ENCODE measurements around the gene TUBAL3. TPM values are rescaled to one million over a fixed set of nuclear protein-coding genes. Genes with fewer than 3 reads are reported as not detected.

TUBAL3 gene
- total and polyA plus RNA-seq, 9 of the 15 experiments (the other 6 are each of a cell fraction or from before 2014, with no cell fraction given): 5.5 to 10.1 (median 6.9) TPM

- TF ChIP-seq HNRNPLL (IDR thresholded peaks at IDR 0.05; ENCODE audit: low read depth, low read length, poor library complexity, severe bottlenecking) (no peak), GABPA (tag; conservative IDR thresholded peaks at IDR 0.05; ENCODE audit: low read depth) (no peak), POLR2G (IDR thresholded peaks at IDR 0.05; ENCODE audit: low read depth, low read length) (peak; percentile 100), E2F6 (IDR thresholded peaks at IDR 0.05; ENCODE audit: borderline replicate concordance in 1 of 2, extremely low read depth in 1 of 2, insufficient read depth in 1 of 2, insufficient read length in 1 of 2, low read depth in 1 of 2, low read length in 1 of 2, poor library complexity in 1 of 2, severe bottlenecking in 1 of 2) (peak; percentile 60 to 81), SMARCB1 (IDR thresholded peaks at IDR 0.05; ENCODE audit: insufficient read length, low read depth) (no peak), HOMEZ (CRISPR knock-in tag; IDR thresholded peaks at IDR 0.05) (no peak), HBP1 (CRISPR knock-in tag; IDR thresholded peaks at IDR 0.05) (peak; percentile 48; the same call in 1 of the 2 replicates), CBX5 (IDR thresholded peaks at IDR 0.05; ENCODE audit: borderline replicate concordance, low read depth) (no peak), ZNF197 (CRISPR knock-in tag; IDR thresholded peaks at IDR 0.05; ENCODE audit: low read depth) (no peak), PHF21A (IDR thresholded peaks at IDR 0.05; ENCODE audit: borderline replicate concordance, low read depth) (peak; percentile 15; the same call in 1 of the 2 replicates), ELF2 (CRISPR knock-in tag; IDR thresholded peaks at IDR 0.05) (0 out of 2 replicates have a peak, but pooled peaks have one; percentile 28), MBD2 (IDR thresholded peaks at IDR 0.05; ENCODE audit: borderline replicate concordance, low read depth) (peak; percentile 63; the same call in 1 of the 2 replicates), ETV5 (CRISPR knock-in tag; IDR thresholded peaks at IDR 0.05; ENCODE audit: low read depth) (no peak), MYC (IDR thresholded peaks at IDR 0.05; ENCODE audit: low read depth, low read length) (peak; percentile 95), MYC (CRISPR knock-in tag; IDR thresholded peaks at IDR 0.05; ENCODE audit: borderline replicate concordance, low read depth) (no peak; the same call in 1 of the 2 replicates), AFF4 (CRISPR knock-in tag; IDR thresholded peaks at IDR 0.05) (peak; percentile 96), ESRRB (CRISPR knock-in tag; IDR thresholded peaks at IDR 0.05; ENCODE audit: borderline replicate concordance) (no peak), TCF3 (CRISPR knock-in tag; IDR thresholded peaks at IDR 0.05) (0 out of 2 replicates have a peak, but pooled peaks have one; percentile 9), RAD51 (IDR thresholded peaks at IDR 0.05; ENCODE audit: borderline replicate concordance, low read depth) (peak; percentile 96), STAG1 (CRISPR knock-in tag; IDR thresholded peaks at IDR 0.05; ENCODE audit: borderline replicate concordance) (no peak)
Observed at GRCh38 chr10:5446390-5446926, 41.8 kb upstream of the TUBAL3 start (continued).

All from K562 (cell line).